Measurements from ENCODE around the gene PPP2R3B.
"Not testable (repeated sequence)": the region's sequence is repeated elsewhere in the genome, so short reads cannot be mapped to it uniquely, and the experiment has no call there.

The PPP2R3B gene

DNA sequence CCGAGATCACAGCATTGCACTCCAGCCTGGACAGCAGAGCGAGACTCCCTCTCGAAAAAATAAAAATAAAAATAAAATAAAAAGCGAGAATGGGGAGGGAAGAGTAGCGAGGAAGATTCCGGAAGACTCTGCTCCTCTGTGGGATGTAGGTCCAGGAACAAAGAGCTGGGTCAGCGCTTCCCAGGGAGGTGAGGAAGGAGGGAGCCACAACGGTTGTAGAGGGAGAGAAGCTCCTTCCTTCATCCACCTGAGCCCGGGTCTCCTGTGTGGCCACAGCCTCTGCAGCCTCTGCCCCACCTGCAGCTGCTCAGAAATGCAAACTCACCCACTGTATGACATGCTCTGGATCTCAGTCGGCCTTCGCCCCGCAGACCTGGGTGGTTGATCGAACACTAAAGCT lies 3.8 kb upstream of the PPP2R3B start:
- Mint-ChIP-seq H3K27me3 (no peaks in the 10 kb centered on the region), H3K27ac (no peak overlapping the region), H3K9me3 (no peaks in the 10 kb centered on the region), H3K36me3 (peaks cover 1% of the 10 kb centered on the region), H3K4me3 (no peak overlapping the region), H3K4me1 (peaks cover 5% of the 10 kb centered on the region)
- ATAC-seq (ENCODE audit: low read depth) (no peak), DNase-seq (ENCODE audit: low spot score in 2 of 2) (no peak)

- no peak overlapping the region for H3K4me3 Mint-ChIP-seq
- ATAC-seq (ENCODE audit: low read depth), result no peak
- no peaks in the 10 kb centered on the region for H3K9me3 Mint-ChIP-seq
- no peak for DNase-seq (ENCODE audit: low spot score in 2 of 2)
- no peak overlapping the region for H3K27ac Mint-ChIP-seq
- peaks cover 5% of the 10 kb centered on the region for H3K4me1 Mint-ChIP-seq
- peaks cover 1% of the 10 kb centered on the region for H3K36me3 Mint-ChIP-seq
- H3K27me3 Mint-ChIP-seq, result no peaks in the 10 kb centered on the region
Observed at GRCh38 chrX:389021-389441, 2.3 kb upstream of the PPP2R3B start.

DNA sequence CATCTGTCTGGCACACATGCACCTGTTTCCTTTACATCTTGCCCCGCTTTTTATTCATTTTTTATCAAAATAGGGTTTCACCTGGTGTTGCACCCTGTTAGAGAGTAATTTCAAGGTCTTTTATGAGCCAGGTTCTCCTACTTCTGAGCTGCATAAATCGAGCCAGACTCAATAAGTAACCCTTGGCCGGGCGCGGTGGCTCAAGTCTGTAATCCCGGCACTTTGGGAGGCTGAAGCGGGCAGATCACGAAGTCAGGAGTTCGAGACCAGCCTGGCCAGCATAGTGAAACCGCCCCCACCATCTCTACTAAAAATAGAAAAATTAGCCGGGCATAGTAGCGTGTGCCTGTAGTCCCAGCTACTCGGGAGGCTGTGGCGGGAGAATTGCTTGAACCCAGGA lies 1.0 kb upstream of the PPP2R3B start:
- DNase-seq (ENCODE audit: low spot score in 2 of 2) (no peak), ATAC-seq (ENCODE audit: low read depth) (no peak)
- Mint-ChIP-seq H3K27me3 (no peaks in the 10 kb centered on the region), H3K9me3 (no peaks in the 10 kb centered on the region), H3K4me1 (peaks cover 5% of the 10 kb centered on the region), H3K4me3 (peak overlapping the region; percentile 85), H3K27ac (peak overlapping the region; percentile 97), H3K36me3 (no peaks in the 10 kb centered on the region)

- H3K36me3 Mint-ChIP-seq, result no peaks in the 10 kb centered on the region
- H3K27ac Mint-ChIP-seq, result peak overlapping the region; percentile 97
- peaks cover 7% of the 10 kb centered on the region for H3K4me1 Mint-ChIP-seq
- H3K9me3 Mint-ChIP-seq, result no peaks in the 10 kb centered on the region
- peak overlapping the region; percentile 8 for H3K4me3 Mint-ChIP-seq
- peak; percentile 18 for ATAC-seq (ENCODE audit: low read depth)
- peak in 1 of 2 donors; percentile 18 for DNase-seq (ENCODE audit: low spot score in 2 of 2)
- H3K27me3 Mint-ChIP-seq, result no peaks in the 10 kb centered on the region
Observed at GRCh38 chrX:386239-386767, 404 bp downstream of the PPP2R3B start.

DNA sequence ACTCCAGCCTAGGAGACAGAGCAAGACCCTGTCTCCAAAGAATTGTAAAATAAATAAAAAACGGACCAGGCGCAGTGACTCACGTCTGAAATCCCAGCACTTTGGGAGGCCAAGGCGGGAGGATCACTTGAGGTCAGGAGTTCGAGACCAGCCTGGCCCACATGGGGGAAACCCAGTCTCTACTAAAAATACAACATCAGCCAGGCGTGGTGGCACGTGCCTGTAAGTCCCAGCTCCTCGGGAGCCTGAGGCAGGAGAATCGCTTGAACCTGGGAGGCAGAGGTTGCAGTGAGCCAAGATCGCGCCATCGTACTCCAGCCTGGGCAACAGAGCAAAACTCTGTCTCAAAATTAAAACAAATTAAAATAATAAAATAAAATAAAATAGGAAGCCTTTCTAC lies 971 bp downstream of the PPP2R3B start:
- ATAC-seq (ENCODE audit: low read depth); H3K9me3 Mint-ChIP-seq; H3K4me1 Mint-ChIP-seq; H3K36me3 Mint-ChIP-seq; H3K27me3 Mint-ChIP-seq; DNase-seq (ENCODE audit: low spot score in 2 of 2); H3K27ac Mint-ChIP-seq: not testable (repeated sequence)
- H3K4me3 Mint-ChIP-seq, result peak overlapping the region; percentile 64

- ATAC-seq (ENCODE audit: low read depth), result no peak
- Mint-ChIP-seq H3K4me1 (peaks cover 7% of the 10 kb centered on the region), H3K36me3 (peaks cover under 1% of the 10 kb centered on the region), H3K27ac (no peak overlapping the region), H3K4me3 (peak overlapping the region; percentile 34), H3K9me3 (no peaks in the 10 kb centered on the region), H3K27me3 (no peaks in the 10 kb centered on the region)
- DNase-seq (ENCODE audit: low spot score in 2 of 2), result no peak
Observed at GRCh38 chrX:384861-385260, 1.8 kb downstream of the PPP2R3B start.

- Mint-ChIP-seq H3K9me3 (no peaks in the 10 kb centered on the region), H3K4me3 (no peak overlapping the region), H3K36me3 (peaks cover 8% of the 10 kb centered on the region), H3K4me1 (peaks cover 13% of the 10 kb centered on the region), H3K27ac (no peak overlapping the region), H3K27me3 (peaks cover 20% of the 10 kb centered on the region)
- ATAC-seq (ENCODE audit: low read depth) (no peak), DNase-seq (ENCODE audit: low spot score in 2 of 2) (no peak)
Observed at GRCh38 chrX:378443-378842, 8.3 kb downstream of the PPP2R3B start.

DNA sequence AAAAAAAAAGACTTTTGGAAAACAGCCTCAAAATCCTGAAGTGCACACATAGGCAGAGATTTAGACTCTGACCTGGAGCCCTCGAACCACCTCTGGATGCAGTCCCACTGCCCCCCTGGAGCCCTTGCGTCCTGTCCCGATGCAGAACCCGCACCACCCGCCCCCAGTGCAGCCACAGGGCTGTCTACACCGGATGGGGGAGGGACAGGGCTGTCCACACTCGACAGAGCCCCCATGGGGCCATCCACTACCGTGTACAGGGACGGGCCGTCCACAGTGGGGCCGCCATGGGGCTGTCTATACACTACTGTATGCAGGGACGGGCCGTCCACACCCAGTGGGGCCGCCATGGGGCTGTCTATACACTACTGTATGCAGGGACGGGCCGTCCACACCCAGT lies 10.5 kb downstream of the PPP2R3B start:
- Mint-ChIP-seq H3K4me1 (peaks cover 18% of the 10 kb centered on the region), H3K27me3 (peaks cover 30% of the 10 kb centered on the region)
- H3K9me3 Mint-ChIP-seq; H3K4me3 Mint-ChIP-seq; ATAC-seq (ENCODE audit: low read depth); DNase-seq (ENCODE audit: low spot score in 2 of 2); H3K27ac Mint-ChIP-seq; H3K36me3 Mint-ChIP-seq: not testable (repeated sequence)

DNA sequence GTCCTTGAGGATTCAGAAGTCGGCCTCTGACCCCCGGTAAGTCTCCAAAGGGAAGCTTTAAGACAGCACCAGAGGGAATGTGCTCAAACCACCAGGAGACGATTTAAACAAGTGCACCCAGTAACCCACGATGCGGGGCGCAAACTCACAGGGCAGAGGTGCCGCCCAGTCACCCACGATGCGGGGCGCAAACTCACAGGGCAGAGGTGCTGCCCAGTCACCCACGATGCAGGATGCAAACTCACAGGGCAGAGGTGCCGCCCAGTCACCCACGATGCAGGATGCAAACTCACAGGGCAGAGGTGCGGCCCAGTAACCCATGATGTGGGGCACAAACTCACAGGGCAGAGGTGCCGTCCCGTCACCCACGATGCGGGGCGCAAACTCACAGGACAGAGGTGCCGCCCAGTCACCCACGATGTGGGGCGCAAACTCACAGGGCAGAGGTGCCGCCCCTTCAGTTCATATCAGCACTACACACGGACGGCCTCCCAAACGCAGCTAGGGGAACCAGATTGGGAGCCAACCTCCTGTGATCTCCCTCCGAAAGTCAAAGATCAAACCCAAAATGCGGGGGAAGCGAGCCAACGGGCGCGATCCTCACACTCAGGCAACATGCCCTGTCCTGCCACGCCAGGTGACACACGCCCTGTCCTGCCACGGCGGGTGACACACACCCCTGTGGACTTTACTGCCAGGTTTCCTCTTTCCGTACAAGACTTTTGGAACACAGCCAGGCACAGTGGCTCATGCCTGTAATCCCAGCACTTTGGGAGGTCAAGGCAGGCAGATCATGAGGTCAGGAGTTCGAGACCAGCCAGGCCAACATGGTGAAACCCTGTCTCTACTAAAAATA lies 11.3 kb downstream of the PPP2R3B start:
- H3K36me3 Mint-ChIP-seq, result peaks cover 11% of the 10 kb centered on the region
- peaks cover 34% of the 10 kb centered on the region for H3K27me3 Mint-ChIP-seq
- H3K27ac Mint-ChIP-seq, result no peak overlapping the region
- peak overlapping the region; percentile 71 for H3K4me3 Mint-ChIP-seq
- H3K4me1 Mint-ChIP-seq, result peaks cover 21% of the 10 kb centered on the region
- ATAC-seq (ENCODE audit: low read depth), result no peak
- DNase-seq (ENCODE audit: low spot score in 2 of 2), result no peak
- H3K9me3 Mint-ChIP-seq, result no peaks in the 10 kb centered on the region

- H3K4me1 Mint-ChIP-seq, result peaks cover 23% of the 10 kb centered on the region
- DNase-seq (ENCODE audit: low spot score in 2 of 2) (no peak), ATAC-seq (ENCODE audit: low read depth) (no peak)
- H3K27me3 Mint-ChIP-seq, result peaks cover 34% of the 10 kb centered on the region
- no peak overlapping the region for H3K27ac Mint-ChIP-seq
- H3K9me3 Mint-ChIP-seq, result no peaks in the 10 kb centered on the region
- H3K4me3 Mint-ChIP-seq, result peak overlapping the region; percentile 71
- peaks cover 8% of the 10 kb centered on the region for H3K36me3 Mint-ChIP-seq
Observed at GRCh38 chrX:374596-374995, 12.1 kb downstream of the PPP2R3B start.

GRCh38 chrX:373641-374471 lies 12.9 kb downstream of the PPP2R3B start:
- Mint-ChIP-seq H3K4me1 (peaks cover 20% of the 10 kb centered on the region), H3K9me3 (no peaks in the 10 kb centered on the region), H3K27me3 (peaks cover 31% of the 10 kb centered on the region), H3K4me3 (peak overlapping the region; percentile 71), H3K27ac (no peak overlapping the region), H3K36me3 (peaks cover 6% of the 10 kb centered on the region)
- ATAC-seq (ENCODE audit: low read depth) (peak; percentile 74), DNase-seq (ENCODE audit: low spot score in 2 of 2) (peak in 1 of 2 donors; percentile 25)

DNA sequence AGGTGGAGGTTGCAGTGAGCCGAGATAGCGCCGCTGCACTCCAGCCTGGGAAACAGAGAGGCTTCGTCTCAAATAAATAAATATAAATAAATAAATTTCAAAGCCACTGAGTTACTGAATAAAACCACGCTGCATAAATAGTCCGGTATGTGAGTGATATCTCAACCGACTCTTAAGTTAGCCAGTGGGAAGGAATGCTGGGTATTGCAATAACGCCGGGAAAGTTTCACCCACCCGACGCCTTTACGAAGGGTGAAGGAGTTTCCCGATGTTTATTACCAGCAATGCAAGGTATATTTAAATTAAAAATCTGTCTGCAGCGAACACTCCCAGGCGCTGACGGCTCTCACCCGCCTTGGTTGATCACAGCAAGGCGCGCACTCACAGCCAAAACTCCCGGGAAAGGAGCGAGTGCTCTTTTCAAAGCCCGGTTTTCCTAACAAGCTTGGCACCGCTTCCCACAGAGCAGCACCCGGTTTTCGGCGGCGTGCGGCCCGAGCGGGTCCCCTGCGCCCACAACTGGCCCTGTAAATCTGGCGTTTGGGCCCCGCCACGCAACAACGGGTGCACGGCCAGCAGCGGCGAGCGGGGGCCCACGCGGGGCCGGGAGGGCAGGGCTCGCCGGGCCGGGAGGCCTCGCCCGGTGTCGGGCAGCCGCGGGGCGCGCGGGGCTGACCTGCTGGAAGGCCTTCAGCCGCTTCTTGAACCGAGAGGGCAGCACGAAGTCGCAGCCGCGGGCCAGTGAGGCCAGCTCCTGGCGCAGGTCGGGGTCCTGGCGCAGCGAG lies 13.7 kb downstream of the PPP2R3B start:
- H3K9me3 Mint-ChIP-seq, result no peaks in the 10 kb centered on the region
- H3K4me3 Mint-ChIP-seq, result no peak overlapping the region
- peak overlapping the region; percentile 41 for H3K27ac Mint-ChIP-seq
- ATAC-seq (ENCODE audit: low read depth), result no peak
- no peak for DNase-seq (ENCODE audit: low spot score in 2 of 2)
- H3K36me3 Mint-ChIP-seq, result peaks cover 4% of the 10 kb centered on the region
- peaks cover 20% of the 10 kb centered on the region for H3K4me1 Mint-ChIP-seq
- H3K27me3 Mint-ChIP-seq, result peaks cover 28% of the 10 kb centered on the region

DNA sequence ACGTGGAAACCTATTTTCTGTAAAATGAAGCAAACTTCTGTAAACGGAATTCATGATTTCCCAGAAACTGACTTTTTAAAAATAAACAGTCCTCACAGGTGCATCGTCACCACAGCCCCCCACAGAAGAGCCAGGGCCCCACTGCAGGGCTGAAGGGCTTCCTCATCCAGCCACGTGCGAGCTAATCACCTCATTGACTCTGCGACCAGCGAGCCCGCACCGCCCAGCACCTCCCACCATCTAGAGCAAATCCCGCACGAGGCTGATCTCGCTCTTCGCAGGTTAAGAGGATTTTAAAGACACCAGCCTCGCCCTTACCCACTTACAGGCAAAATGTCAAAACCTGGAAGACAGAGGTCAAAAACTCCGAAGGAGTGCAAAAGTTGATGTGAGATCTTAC lies 14.8 kb downstream of the PPP2R3B start:
- Mint-ChIP-seq H3K27ac (no peak overlapping the region), H3K9me3 (no peaks in the 10 kb centered on the region)

More for the DNA sequence above, 14.8 kb downstream of the PPP2R3B start:
- no peak for DNase-seq (ENCODE audit: low spot score in 2 of 2)
- H3K4me3 Mint-ChIP-seq, result peak overlapping the region; percentile 39
- peaks cover 28% of the 10 kb centered on the region for H3K27me3 Mint-ChIP-seq
- ATAC-seq (ENCODE audit: low read depth), result no peak
- peaks cover 5% of the 10 kb centered on the region for H3K36me3 Mint-ChIP-seq
- H3K4me1 Mint-ChIP-seq, result peaks cover 24% of the 10 kb centered on the region
